HG03558 (cell line): Measurements from ENCODE around the gene TSPAN9.

Experiments used
- ATAC-seq: cut with Tn5 transposase; IDR thresholded peaks from one replicate; pipeline ENCODE4 v1.9.1; 2021; ENCODE audit warnings: moderate number of reproducible peaks; ENCODE audit not compliant: unreplicated experiment; ENCODE audit errors: extremely low read depth

Gene TSPAN9

DNA sequence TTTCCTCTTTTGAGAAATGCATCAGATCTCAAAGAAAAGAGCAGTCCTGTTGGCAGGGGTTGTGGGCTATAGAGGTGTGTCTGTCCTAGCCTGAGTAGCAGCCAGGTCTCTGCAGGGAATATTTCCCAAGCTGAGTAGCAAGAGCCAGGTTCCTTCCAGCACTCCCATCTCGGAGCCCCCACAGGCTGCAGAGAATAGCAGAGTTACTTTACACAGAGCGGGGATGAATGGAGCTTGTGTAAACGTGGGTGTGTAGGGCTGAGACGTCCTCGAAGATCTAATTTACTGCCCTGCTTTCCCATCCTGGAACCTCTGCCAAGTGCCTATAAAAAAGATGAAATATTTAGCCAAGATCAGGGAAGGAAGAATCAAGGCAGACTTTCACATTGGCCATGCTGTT is 156.6 kb downstream of the TSPAN9 start:
- ATAC-seq: no peak

GRCh38 chr12:3236345-3237187 is 159.4 kb downstream of the TSPAN9 start:
- ATAC-seq: no peak

GRCh38 chr12:3238196-3238595 is 161.0 kb downstream of the TSPAN9 start:
- no peak for ATAC-seq

GRCh38 chr12:3241621-3242020 is 164.4 kb downstream of the TSPAN9 start:
- no peak for ATAC-seq

DNA sequence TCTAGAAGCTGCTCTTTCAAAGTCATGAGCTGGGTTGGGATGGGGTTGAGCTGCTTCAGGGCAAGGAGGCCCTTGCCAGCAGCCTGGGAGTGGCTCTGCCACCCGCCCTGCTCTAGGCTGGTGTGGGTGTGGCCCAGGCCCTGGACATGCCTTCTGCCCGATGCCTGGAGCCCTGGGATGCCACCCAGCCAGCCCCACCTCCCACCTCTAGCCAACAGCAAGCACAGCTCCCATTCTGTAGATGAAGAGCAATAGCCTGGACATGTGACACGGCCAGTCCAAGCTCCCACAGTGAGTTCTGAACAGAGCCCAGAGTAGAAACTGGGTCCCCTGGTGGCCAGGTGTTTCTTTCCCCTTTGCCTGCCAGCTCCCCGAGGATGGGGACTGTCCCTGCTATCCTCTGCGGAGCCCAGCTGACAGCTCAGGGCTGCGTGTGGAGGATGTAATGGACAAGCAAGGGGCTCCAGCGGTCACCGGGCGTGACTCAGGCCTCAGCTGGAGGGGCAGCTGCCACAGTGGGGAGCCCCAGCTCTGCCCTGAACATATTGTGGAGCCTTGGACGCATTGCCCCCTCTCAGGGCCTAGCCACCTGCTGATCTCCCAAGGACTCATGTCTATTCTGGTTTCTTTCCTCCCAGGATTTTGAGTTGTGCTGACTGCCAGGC is 165.2 kb downstream of the TSPAN9 start:
- no peak for ATAC-seq

GRCh38 chr12:3243376-3244084 is 166.4 kb downstream of the TSPAN9 start:
- no peak for ATAC-seq

- ATAC-seq: no peak
These were observed 167.1 kb downstream of the TSPAN9 start for GRCh38 chr12:3244219-3244750.

DNA sequence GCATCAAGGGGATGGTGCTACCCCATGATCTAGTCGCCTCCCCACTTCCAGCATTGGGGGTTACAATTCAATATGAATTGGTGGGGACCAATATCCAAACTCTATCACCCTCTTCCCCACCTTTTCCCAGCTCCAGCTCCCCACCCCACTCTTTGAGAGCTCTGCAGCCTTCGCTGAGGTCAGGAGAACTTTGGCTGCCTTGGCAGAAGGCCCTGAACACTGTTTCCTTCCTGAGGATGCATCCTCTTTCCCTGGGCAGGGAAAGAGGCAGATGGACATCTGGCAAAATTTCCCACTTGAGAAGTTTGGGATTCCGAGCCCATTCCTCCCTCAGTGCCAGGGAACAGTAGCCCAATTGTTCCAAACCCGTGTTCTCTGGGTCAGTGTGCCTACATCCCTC is 169.1 kb downstream of the TSPAN9 start:
- ATAC-seq: no peak

DNA sequence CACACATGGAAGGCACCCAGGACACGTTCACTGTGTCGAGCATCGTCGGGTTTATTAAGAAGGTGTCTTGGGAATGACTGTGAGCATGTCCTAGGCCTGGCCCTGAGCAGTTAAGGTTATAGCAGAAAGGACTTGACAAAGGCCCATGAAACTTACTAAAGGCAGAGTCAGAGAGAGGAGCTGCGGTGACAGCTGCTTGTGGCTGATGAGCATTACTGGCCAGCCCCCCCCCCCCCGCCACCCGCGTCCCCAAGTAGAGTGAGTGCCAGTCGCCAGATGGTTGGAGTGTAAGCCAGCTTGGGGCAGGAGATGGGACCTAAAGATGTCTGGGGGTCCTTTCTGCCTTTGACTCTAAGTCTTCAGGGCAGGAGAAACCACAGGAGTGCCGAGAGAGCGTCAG is 169.9 kb downstream of the TSPAN9 start:
- ATAC-seq: no peak

DNA sequence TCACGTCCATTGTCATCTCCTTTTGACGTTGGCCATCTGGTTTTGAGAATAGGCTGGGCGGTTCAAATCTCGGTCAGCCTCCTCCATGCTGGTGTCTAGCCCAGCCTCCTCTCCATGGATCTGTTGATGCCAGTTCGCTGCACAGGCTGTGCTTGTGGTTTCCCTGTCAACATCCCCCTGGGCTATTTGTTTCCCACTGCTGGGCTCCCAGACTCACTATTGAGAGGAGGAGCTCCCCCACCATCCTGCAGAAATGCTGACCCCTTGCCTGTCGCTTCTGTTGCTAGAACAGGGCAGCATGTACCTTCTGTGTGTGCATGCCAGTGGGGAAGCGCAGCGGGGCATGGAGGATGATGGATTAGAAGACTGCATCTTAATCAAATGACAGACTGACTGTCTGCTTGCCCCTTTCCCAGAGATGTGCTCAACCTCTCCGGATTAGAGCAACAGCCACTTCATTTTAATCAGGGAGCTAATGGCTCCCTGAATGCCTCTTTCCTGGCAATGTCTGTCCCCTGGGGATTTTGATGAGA is 170.5 kb downstream of the TSPAN9 start:
- no peak for ATAC-seq

- no peak for ATAC-seq
These were observed 172.1 kb downstream of the TSPAN9 start for GRCh38 chr12:3249081-3249800.

DNA sequence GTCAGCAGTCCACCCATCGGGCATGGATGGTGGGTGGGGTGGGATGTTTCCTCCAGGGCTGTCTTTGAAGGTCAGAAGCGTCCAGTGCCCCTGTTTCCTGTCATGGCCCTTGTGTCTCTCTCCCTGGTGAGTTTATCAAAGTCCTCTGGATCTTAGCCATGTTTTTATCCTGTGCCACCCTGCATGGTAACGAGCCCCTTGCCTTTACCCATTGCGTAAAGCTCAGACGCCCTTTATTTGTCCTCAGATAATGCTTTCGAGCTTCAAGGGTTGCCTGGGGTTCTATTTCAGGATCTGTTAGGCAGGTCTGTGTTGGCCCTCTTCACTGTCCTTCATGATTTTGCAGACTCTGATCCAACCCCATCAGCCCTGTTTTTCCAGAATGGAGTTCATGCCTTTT is 172.9 kb downstream of the TSPAN9 start:
- ATAC-seq: no peak

GRCh38 chr12:3250576-3250975 is 173.4 kb downstream of the TSPAN9 start:
- ATAC-seq: no peak

DNA sequence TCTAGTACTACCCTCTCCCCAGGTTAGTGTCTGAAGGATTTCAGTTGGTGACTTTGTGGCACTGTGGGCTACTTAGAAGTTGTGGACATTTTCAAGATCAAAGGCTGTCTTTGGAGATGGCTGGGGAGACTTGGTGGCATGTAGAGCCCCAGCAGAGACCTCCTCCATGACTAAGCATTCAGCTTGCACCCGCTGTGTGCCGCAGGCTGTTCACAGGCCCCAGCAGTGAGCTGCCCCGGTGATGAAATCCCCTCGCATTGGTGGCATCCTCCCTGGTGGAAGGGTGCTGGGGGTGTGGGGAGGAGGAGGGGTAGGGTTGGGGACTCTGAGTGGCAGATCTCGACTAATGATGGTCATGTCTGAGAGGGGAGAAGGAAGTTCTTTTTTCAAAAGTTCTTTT is 173.9 kb downstream of the TSPAN9 start:
- ATAC-seq: no peak

- no peak for ATAC-seq
These were observed 174.5 kb downstream of the TSPAN9 start for GRCh38 chr12:3251691-3252090.

GRCh38 chr12:3252450-3252891 is 175.3 kb downstream of the TSPAN9 start:
- ATAC-seq: no peak

DNA sequence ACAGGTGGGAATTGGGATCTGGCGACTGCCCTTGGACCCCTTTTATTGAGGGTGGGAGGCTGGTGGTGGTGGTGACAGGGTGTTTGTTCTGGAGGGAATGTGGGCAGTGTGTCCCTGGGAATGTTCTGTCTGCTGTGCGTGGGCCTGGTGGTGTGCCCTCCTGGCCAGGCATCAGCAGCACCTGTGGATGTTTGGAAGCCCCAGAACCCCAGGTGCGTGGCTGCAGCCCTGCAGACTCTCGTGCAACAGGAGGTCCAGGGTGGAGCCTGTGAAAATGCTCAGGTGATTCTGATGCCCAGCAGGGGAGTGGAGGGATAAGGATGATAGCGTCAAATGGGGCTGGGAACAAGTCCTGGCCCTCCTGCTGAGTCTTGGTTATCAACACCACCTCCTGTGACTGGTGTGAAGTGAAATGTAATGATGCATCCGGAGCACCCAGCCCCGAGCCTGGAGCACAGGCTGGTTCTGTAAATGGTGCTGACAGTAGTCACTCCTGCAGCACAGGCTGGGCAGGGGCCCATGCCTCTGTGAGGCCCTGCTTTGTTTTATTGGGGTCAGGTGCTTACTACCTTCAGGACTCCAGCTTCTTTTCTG is 176.6 kb downstream of the TSPAN9 start:
- no peak for ATAC-seq

GRCh38 chr12:3255057-3255456 is 177.9 kb downstream of the TSPAN9 start:
- no peak for ATAC-seq

- no peak for ATAC-seq
These were observed 179.0 kb downstream of the TSPAN9 start for GRCh38 chr12:3256103-3256631.
